Measurements from ENCODE around the gene IFRD2.
"Not testable (repeated sequence)": the region's sequence is repeated elsewhere in the genome, so short reads cannot be mapped to it uniquely, and the experiment has no call there.

Gene IFRD2

DNA sequence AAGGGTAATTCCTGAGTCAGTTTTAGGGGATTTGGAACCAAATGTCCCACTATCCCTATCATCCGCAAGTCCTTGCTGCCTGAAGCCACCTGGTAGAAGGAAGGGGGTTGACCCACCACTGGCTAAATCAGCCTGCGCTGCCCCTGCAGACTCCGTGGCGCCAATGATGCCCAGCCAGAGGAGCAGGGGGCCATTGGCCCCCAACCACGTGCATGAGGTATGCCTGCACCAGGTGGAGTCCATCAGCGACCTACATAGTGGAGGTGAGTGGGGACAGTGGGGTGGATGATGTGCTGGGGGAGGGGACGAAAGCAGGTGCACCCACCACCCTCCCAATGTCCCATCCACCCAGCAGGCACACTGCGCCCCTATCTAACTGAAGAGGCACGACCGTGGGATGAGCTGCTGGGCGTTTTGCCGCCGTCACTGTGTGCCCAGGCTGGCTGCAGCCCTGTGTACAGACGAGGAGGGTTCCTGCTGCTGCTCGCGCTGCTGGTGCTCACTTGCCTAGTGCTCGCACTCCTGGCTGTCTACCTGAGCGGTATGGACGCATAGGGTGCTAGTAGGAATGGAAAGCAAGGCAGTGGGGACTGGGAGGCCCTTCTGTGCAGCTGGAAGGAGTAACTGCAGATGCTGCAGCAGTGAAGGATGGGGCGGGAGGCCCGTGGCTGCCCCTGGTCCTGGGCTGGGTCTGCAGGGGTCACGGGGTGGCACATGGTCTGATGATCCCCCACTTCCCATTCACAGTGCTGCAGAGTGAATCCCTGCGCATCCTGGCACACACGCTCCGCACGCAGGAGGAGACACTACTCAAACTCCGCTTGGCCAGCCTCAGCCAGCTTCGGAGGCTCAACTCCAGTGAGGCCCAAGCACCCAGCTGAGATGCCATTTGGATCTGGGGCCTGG lies 5.7 kb downstream of the IFRD2 start:
- DNase-seq (ENCODE audit: low spot score) = no peak

DNA sequence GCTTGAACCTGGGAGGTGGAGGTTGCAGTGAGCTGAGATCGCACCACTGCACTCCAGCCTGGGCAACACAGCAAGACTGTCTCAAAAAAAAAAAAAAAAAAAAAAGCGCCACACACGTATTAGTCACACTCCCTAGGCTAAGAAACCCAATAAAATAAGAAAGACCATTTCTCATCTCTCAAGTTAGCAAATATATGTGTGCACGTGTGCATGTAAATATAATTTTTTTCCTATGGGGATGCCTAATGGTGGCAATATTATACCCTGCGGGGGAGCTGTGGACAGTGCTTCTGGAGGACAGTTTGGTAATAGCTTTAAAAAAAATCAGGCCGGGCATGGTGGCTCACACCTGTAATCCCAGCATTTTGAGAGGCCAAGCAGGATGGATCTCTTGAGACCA lies 8.1 kb downstream of the IFRD2 start:
- DNase-seq (ENCODE audit: low spot score) = not testable (repeated sequence)

DNA sequence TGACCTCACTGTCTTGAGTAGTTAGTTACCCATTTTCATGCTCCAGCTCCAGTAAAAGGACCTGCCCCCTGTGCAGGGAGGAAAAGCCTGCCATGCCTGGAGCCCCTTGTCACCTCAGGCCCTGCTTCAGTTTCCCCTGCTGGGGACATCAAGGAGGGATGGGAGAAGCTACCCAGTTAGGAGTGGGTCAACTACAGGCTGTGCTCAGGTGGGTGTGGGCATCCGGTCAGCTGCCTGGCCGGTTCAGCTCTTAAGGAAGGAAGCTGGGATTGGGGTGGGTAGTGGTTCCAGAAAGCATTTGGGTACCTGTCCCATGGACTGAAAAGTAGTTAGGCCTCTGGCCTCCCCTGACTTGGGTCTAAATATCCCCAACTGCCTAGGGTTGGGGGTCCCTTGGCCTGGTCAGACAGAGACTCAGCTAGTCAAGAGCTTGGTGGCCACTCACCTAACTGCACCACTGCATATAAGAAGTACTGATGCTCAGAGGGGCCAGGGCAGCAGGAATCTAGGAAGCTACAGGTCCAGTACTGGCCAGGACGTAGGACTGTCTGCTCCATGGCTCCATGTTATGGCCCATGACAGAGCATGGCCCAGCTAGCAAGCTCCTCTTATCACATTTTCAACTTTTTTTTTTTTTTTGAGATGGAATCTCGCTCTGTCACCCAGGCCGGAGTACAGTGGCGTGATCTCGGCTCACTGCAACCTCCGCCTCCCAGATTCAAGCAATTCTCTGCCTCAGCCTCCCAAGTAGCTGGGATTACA lies 12.8 kb downstream of the IFRD2 start:
- no peak for DNase-seq (ENCODE audit: low spot score)

DNA sequence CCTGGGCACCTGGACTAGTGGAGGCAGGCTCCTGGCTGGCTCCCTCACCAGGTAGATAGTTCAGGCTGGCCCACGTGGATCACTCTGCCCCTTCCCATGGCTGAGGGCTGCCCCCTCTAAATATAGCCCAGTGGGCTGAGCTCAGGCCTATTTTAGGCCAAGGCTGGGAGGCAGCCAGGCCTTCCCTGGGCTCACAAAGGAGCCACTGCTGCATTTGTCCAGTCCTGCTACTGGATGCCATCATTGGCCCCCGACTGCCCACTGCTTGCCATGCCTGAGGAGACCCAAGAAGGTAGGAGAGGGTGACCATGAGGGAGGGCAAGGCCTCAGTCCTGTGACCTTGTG lies 13.4 kb downstream of the IFRD2 start, which contains the start of gene LSMEM2:
Gene LSMEM2, plus strand, starts transcription at position 208 of the 345 bp plus-strand sequence. Its CDS starts 27 bp downstream, at position 235.
- DNase-seq (ENCODE audit: low spot score) = no peak

DNA sequence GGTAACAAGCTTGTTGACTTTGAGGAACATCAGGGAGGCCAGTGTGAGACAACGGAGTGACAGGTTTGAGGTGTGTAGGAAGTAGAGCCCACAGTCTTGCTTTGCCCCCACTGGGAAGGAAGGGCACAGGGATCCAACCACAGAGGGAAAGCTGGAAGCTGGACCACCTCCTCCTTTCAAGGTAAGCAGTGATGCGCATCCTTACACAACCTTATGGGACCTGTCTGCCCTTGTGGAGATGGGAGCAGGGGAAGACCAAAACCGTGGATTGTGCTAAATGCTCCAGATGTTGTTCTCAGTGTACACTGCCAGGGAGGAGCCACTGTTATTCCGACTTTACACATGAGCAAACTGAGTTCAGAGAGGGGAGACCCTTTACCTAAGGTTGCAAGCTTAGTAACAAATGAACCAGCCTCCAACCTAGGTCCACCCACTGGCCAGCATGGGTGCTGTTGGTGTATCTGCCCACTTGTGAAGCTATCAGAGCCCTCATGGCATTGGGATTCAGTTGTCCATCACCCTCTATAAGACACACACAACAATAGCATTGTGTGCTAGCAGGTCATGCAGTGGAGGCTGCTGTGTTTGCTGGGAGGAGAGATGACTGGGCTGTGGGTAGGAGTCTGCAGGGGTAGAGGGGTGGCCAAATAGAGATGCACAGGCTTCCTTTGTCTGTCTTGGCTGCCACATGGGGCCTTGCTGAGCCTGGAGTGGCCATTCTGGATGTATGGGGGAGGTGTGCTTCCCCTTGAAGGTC lies 13.9 kb downstream of the IFRD2 start:
- no peak for DNase-seq (ENCODE audit: low spot score)

DNA sequence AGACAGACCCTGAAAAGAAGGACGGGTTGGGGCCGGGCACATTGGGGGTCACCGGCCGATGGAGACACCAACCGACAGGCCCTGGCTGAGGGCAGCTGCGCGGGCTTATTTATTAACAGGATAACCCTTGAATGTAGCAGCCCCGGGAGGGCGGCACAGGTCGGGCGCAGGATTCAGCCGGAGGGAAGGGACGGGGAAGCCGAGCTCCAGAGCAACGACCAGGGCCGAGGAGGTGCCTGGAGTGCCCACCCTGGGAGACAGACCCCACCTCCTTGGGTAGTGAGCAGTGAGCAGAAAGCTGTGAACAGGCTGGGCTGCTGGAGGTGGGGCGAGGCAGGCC lies 15.5 kb downstream of the IFRD2 start:
- DNase-seq (ENCODE audit: low spot score) = no peak

DNA sequence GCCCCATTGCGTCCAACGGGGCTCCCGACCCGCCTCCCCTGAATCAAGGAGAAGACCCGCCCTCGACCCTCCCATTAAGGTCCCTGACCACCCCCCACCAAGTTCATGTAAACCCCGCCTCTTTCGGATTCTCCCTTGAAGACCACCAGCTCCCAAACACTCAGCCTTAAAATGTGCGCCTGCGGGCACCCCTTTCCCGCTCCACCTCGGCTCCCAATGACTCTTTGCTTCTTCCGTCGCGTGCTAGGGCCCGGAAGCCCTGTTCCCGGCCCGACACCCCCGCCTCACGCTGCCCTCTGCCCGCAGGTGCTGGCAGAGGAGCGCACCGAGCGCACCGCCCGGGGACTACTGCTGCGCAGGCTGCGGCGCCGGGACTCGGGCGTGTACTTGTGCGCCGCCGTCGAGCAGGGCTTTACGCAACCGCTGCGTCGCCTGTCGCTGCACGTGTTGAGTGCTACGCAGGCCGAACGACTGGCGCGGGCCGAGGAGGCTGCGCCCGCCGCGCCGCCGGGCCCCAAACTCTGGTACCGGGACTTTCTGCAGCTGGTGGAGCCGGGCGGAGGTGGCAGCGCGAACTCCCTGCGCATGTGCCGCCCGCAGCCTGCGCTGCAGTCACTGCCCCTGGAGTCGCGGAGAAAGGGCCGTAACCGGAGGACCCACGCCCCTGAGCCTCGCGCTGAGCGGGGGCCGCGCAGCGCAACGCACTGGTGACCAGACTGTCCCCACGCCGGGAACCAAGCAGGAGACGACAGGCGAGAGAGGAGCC lies 16.1 kb downstream of the IFRD2 start:
- DNase-seq (ENCODE audit: low spot score) = no peak

DNA sequence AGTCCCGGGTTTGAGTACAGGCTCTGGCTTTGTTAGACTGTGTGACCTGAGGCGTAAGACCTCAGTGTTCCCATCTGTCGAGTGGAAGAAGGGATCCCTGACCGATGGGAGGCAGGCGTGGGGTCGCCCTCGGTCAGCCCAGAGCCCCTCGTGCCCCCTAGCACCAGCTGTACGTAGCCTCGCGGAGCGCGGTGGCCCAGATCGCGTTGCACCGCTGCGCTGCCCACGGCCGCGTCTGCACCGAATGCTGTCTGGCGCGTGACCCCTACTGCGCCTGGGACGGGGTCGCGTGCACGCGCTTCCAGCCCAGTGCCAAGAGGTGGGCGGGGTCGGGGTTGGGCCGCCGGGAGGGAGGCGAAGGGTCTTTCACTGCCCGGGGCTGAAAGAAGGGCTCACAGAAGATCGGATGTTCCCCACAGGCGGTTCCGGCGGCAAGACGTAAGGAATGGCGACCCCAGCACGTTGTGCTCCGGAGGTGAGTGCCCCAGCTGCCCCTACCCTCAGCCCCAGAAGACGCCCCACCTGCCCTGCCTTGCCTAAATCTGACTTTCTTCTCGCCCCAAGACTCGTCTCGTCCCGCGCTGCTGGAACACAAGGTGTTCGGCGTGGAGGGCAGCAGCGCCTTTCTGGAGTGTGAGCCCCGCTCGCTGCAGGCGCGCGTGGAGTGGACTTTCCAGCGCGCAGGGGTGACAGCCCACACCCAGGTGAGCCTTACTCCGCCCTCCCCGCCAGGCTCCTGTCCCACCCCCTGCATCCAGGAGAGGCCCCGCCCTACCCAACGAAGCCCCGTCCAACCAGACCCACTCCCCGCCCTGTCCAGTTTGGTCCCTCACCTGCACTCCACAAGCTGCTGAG lies 16.9 kb downstream of the IFRD2 start:
- no peak for DNase-seq (ENCODE audit: low spot score)

DNA sequence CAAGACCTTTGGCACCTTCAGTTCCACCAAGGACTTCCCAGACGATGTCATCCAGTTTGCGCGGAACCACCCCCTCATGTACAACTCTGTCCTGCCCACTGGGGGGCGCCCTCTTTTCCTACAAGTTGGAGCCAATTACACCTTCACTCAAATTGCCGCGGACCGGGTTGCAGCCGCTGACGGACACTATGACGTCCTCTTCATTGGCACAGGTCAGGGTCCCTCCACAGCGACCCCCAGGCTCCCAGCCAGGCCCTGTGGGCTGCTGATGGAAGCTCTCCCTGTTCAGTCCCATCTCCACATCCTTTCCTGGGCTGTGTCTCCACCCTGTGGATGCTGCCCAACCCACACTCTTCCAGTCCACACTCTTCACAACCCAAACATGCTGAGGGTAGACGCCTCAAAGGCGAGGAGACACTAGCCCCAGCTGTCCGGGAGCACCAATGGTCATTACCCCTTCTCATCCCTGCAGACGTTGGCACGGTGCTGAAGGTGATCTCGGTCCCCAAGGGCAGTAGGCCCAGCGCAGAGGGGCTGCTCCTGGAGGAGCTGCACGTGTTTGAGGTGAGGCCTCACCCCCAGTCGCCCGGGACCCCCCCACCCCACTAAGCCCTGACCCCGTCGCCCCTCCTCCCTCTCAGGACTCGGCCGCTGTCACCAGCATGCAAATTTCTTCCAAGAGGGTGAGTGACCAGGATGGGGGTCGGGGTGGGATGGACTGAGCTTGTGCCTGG lies 17.7 kb downstream of the IFRD2 start:
- peak; percentile 49 for DNase-seq (ENCODE audit: low spot score)

DNA sequence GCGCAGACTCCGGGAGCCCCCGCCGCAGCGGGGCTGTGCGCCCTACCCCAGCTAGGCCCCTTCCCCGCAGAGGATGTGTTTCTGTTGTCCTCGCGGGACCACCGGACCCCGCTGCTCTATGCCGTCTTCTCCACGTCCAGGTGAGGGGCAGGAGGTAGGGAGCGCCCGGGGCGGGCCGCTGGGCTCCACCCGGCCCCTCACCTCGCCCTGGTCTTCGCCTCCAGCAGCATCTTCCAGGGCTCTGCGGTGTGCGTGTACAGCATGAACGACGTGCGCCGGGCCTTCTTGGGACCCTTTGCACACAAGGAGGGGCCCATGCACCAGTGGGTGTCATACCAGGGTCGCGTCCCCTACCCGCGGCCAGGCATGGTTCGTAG lies 18.6 kb downstream of the IFRD2 start:
- no peak for DNase-seq (ENCODE audit: low spot score)

DNA sequence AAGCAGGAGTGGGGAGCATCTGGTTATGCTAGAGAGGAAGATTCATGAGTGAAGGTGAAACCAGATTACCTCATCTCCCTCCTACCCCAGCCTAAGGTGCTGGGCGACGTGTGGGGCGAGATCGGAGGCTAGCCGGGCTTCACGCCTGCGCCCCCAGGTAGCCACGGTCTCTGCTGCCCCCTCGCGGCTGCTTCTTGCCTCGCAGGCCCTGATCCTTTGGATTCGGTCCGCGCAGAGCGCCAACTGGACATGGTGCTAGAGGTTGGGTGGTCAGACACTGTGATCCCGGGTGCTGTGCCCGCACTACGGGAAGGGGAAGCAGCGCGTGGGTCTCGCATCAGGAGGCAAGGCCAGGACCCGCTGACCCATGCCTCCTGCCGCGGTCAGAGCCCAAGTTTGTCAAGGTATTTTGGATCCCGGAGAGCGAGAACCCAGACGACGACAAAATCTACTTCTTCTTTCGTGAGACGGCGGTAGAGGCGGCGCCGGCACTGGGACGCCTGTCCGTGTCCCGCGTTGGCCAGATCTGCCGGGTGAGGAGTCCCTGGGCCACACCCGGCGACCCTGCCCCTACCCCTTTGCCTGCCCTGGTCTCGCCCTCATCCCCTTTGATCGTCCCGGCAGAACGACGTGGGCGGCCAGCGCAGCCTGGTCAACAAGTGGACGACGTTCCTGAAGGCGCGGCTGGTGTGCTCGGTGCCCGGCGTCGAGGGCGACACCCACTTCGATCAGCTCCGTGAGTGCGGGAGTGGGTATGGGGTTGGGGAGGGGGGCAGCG lies 19.1 kb downstream of the IFRD2 start:
- peak; percentile 67 for DNase-seq (ENCODE audit: low spot score)

DNA sequence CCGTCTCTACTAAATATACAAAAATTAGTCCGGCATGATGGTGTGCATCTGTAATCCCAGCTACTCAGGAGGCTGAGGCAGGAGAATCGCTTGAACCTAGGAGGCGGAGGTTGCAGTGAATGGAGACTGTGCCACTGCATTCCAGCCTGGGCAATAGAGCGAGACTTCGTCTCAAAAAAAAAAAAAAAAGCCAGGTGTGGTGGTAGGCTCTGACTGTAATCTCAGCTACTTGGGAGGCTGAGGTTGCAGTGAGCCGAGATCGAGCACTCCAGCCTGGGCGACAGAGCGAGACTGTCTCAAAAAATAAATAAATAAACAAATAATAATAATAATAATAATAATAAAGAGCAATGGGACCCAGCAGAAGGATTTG lies 19.7 kb downstream of the IFRD2 start:
- not testable (repeated sequence) for DNase-seq (ENCODE audit: low spot score)

DNA sequence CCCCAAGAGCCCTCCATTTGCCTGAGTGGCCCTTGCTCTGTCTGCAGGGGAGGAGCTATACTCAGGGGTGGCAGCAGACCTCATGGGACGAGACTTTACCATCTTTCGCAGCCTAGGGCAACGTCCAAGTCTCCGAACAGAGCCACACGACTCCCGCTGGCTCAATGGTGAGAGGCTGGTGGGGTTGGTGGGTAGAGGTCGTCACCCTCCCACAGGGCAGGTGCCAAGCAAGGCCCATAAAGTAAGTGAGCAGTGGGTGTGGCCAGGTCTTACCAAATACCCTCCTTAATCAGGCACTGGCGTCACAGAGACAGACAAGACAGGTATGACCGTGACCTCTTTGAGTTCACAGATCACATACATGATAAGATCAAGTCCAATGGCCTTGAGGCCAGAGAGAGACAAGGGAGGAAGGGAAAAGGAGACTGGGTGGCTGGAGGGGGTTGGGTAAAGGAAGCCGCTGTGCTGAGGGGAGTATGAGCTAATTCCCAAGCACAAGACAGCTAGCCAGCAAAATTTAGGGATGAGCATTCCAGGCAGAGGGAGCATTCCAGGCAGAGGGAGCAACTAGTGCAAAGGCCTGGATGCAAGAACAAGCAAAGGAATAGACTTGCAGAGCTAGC lies 20.8 kb downstream of the IFRD2 start:
- DNase-seq (ENCODE audit: low spot score) = no peak

DNA sequence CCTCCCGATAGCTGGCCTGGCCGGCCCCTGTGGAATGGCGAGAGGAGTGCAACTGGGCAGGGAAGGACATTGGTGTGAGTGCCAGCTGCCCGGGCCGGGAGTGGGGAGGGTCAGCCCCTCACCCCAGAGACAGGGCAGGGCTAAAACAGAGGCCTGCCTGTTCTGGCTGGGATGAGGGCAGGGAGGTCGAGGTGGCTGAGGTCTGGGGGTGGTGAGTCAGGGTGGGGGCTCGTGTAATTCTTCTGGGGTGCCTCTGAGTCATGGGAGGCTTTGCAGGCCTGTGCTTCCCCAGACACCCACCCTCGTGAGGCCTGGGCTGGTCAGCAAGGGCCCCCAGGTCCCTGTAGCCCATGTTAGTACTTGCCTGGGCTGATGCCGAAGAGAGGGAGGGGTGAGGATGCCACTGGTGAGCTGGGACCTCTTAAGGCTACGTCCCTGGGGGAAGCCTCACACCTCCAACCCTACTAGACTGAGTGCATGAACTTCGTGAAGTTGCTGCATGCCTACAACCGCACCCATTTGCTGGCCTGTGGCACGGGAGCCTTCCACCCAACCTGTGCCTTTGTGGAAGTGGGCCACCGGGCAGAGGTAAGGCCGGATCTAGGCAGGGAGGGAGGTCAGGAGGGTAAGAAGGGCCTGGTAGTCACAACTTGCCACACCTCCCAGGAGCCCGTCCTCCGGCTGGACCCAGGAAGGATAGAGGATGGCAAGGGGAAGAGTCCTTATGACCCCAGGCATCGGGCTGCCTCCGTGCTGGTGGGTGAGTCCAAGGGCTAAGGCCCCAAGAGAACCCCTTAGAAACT lies 21.6 kb downstream of the IFRD2 start:
- no peak for DNase-seq (ENCODE audit: low spot score)

DNA sequence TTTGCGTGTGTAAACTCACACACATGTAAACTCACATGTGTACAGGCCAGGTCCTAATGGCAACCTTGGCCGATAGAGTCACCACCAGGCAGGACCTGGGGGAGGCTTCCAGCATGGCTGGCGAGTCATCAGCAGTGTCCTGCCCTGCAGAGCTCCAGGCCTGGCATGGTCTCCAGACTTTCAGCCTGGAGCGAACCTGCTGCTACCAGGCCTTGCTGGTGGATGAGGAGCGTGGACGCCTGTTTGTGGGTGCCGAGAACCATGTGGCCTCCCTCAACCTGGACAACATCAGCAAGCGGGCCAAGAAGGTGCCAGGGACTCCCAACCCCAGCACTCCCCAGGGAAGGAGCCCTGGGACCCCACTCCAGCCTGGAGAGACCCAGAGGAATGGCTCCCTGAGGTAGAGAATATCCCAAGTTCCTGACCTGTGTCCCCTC lies 22.2 kb downstream of the IFRD2 start:
- no peak for DNase-seq (ENCODE audit: low spot score)

DNA sequence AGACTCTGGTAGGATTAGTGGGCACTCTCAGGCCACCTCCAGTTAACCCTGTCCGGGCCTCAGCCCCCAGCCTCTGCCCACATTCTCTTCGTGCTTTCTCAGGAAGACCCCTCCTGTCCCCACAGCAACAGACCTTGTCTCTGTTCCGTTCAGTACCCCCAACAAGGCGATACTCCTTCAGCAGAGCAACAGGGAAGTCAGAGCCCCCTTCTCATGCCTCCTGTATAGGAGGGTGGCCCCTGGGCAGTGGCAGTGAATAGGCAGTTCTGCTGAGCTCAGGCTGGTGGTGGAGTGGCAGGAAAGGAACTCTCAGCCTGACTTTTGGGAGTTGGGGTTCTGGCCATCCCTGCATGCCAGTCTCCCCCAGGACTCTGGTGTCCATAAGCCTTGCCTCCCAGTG lies 22.8 kb downstream of the IFRD2 start:
- no peak for DNase-seq (ENCODE audit: low spot score)

DNA sequence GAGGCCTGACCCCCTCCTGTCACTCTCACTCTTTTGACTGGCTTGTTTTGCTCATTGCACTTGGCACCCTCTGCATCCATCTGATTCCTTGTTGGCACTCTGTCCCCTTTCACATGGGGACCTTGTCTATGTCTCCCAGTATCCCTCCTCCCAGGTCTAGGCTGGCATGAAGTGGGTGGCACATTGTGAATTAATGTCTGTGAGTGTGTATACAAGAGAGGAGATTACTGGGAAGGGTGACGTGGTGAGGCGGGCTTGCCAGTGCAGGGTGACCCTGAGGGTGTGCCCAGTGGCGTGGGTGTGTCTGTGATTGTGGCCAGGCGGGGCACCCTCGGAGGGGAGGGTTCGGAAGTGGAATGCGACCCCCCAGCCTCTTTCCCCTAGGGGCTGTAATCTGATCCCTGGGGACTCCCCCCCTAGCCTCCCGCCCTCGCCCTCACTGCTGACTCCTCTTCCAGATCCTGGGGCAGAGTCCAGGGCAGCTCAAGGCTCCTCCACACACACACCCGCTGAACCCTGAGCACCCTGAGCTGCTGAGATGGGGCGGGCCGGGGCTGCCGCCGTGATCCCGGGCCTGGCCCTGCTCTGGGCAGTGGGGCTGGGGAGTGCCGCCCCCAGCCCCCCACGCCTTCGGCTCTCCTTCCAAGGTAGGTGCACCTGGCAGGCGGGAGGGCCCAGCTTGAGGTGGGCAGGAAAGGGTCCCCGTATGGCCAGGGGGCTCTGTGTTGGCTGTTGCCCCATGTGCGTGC lies 23.4 kb downstream of the IFRD2 start, which contains the start of gene SEMA3B:
Gene SEMA3B, plus strand, starts transcription at position 445 of the 749 bp plus-strand sequence. Its CDS starts 94 bp downstream, at position 539.
- no peak for DNase-seq (ENCODE audit: low spot score)

Data from NAMALWA (cell line).